ENCODE results near the gene FBXO48.
"Not testable (repeated sequence)": the region's sequence is repeated elsewhere in the genome, so short reads cannot be mapped to it uniquely, and the experiment has no call there.

FBXO48 gene

DNA sequence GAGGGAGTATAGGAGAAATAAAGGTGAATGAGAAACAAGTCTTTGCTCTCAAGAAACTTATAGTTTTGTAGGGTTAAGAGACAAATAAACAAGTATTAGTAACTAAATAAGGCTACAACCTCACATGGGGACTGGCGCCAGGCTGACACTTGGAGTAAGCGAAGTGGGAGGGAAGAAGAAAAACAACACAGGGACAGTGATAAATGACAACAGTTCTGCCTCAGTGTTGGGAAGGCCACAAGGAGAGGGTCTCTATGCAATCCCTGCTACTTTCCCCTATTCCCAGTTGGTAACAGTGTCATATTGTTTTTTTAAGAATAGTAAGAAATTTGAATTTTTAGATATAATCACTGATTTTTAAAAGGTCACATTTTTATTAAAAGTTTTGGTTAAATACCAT, 4.3 kb upstream of the FBXO48 start:
- no peak for DNase-seq (ENCODE audit: low read depth)

DNA sequence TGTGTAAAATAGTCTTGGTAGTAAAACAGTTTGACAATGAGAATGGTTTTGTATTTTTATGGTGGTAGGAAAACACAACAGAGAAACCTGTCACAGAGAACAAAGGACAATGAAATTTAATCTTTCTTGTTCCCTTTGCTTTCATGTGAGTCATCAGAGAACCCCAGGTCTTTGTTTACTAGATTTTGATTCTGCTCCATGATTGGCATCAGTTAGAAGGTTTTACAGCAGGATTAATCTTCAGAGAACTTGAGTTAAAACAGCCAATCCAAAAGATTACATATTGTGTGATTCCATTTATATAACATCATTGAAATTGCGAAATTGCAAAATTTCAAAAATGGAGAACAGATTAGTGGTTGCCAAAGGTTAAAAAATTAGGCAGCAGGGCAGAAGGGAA, 2.8 kb upstream of the FBXO48 start:
- DNase-seq (ENCODE audit: low read depth), result no peak

DNA sequence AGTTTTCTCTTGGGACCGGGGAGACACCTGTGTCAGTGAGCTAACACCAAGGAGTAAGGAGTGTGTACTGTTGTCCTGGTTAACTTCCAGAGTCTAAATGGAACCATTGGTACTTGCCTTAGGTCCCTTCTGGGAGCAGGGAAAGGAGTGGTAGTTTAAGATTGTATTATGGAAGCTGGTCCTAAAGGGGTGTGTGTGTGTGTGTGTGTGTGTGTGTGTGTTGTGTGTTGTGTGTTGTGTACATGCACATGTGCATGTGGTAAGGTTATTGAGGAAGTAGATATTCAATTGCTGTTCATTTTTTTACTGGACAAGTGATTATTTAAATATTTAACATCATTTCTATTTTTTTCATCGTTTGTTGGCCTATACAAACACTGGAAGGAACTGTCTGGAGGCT, 1.7 kb upstream of the FBXO48 start:
- no peak for DNase-seq (ENCODE audit: low read depth)

DNA sequence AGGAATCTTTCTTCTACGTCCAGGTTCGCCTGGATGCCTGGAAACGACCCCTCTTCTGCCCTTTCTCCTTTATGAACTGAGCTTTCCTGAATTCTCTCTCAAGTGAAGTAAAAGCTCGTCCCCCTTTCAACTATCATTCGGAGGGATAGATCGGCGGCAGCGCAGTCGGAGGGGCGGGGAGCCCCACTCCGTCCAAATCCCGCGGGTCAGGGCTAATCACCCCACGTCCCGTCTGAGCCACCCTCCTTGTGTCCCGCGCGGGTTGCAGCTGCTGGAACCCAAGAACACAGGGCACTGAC, 367 bp downstream of the FBXO48 start:
- no peak for DNase-seq (ENCODE audit: low read depth)

DNA sequence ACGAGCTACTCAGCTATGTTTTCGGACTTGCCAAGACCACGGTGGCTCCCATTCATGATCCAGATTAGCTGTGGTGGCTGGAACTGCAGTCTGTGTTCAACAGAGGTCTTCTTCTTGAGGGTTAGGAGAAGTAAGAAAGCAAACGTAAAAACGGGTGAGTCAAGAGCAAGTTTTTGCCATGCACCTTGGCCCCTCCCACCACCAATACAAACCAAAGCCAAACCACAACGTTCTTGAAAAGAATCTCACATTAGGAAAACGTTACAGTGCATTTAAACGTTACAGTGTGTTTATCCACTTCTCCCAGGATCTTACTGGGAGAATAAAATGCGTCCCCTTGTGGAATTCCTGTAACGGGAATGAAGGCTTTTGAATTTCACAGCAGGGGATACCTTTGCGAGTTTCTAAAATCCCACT, 725 bp downstream of the FBXO48 start:
- DNase-seq (ENCODE audit: low read depth), result peak; percentile 65

DNA sequence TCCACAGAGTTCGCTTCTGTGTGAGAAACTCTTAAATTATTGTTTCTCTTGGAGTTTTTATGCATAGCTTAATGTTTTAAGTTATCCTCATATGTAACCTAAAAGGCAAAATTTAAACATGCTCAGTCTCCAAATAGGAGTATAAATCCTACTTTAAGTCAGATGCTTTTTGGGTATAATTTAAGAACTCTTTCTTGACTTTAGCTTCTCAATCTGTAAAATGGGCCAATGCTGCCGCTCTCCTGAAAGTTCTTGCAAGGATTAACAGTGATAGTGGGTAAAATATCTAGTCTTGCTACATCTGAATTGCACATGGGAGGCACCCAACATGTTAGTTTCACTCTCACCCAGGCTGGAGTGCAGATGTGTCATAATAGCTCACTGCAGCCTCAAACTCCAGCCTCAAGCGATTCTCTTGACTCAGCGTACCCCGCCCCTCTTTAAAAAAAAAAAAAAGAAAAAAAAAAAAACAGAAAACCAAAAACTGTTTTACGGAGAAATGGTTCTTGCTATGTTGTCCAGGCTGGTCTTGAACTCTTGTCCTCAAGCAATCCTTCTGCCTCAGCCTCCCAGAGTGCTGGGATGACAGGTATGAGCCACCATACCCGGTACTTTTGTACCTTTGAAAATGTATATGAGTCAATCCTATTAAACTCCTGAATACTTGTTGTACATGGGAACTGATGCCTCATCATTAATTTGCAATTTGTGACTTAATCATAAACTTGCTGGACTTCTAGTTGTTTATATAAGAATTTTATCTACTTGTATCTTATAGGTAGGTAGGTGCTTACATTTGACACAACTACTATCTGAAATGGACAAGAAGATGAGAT, 1.8 kb downstream of the FBXO48 start:
- peak; percentile 53 for DNase-seq (ENCODE audit: low read depth)

DNA sequence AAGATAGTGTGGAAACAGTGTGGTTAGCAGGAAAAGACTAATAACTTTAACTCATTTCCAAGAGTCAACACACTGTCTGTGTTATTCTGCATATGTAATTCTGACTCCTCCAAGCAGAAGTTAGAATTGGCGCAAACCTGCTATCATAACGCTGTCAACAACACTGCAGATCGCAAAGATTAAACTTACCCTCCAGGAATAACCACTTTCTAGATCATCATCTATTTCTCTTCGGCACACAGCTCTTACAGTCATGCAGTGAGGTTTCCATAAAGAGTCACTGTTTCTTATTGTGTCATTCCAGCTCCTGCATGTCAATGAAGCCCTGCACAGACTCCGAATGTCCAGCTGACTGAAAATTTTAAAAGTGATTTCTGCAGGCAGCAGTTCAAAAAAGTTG, 2.4 kb downstream of the FBXO48 start:
- no peak for DNase-seq (ENCODE audit: low read depth)

DNA sequence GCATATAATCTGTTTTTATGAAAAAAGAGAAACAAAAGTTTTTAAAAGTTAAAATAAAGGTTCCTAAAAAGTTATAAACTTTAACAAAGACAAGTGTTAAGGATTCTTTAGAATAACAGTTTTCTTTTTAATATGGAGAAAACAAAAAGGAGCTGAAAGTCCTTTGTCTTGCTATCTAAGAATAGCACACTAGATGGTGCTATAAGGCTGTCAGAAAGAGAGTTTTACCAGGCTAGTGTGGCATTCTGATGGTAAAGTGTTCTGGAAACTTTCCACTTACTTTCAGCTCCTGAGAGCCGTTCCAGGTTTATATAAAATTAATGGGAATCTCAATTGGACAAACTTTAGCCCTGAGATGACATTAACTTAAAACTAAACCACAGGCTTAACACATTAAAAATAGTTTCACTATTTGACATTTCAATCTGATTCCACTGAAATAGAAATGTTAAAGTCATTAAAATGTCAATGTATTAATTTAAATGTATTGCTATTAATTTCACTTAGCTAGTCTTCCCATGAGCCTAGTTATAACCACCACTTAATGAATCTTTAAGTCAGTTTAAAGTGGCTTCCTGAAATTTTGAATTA, 3.7 kb downstream of the FBXO48 start:
- DNase-seq (ENCODE audit: low read depth), result peak; percentile 67

DNA sequence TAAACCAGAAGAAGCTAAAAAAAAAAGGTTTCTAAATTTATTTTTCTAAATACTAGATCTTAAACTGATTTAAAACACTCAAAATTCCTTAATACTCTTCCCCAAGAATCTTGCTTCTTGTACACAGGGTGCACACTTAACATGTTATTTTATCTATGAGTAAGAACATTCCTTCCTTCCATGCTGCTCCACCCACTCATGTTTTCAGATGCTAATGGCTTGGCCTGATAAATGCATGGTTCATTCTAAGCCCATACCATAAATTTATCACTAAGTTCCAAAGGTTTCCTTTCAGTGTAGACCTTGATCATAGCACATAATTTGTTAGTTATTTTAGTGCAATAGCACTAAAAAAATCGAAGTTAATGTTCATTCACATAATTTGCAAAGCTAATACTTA, 8.1 kb downstream of the FBXO48 start:
- DNase-seq (ENCODE audit: low read depth), result peak; percentile 72

DNA sequence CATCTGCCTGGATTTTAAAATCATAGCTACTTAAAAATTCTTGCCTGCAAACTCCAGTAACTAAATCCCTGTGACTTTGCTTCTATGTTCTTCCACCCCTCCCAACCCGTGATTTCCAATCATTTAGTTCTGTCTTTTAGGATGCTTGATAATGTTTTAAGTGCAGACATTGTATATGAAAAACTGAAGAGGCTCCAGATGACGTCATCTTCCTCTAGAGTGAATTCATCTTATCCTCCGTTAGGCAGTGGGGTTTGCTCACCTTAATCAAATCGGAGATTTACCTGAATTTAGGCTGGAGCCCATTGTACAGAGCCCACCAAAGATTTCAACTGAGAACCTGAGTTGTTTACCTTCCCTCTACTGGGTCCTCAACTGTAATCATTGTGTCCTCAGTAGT, 10.9 kb downstream of the FBXO48 start:
- no peak for DNase-seq (ENCODE audit: low read depth)

DNA sequence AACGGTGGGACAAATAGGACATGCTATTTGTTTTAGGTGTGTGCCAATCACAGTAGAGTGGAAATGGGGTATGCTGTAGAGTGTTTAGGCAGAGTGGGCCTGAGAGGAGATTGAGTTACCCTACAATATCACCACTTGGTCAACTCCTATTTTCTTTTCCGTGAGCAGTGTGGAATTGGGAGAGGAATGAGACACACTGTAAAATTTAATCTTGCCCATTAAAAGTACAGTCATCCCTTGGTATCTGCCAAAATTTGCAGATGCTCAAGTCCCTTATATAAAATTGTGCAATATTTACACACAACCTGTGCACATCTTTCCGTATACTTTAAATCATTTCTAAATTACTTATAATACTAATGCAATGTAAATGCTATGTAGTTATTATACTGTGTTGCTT, 12.4 kb downstream of the FBXO48 start:
- no peak for DNase-seq (ENCODE audit: low read depth)

DNA sequence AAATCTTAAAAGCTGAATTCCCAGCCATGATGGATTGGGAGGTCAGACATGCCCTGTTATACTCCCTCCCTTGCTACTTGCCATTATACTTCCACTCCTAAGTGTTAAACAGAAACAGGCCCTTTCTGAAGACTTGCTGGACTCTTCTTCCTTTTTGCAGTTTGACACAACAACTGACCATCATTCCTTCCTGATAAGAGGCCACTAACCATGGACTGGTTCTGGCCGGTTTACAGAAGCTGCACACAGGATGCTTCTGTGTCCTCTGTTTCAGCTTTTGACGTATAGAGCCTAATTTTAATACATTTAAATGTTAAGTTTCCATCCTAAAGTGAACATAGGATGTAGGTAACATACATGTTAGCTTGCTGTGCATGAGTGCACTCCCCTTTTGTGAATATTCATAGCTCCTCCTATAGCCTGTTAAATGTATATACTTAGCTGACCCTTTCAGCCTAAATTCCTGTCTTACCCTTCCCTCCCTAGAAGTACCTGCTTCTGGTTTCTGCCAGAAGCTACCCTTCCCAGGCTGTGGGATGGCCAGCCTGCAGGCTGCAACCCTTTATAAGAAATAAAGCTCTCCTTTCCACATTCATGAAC, 13.2 kb downstream of the FBXO48 start:
- no peak for DNase-seq (ENCODE audit: low read depth)

DNA sequence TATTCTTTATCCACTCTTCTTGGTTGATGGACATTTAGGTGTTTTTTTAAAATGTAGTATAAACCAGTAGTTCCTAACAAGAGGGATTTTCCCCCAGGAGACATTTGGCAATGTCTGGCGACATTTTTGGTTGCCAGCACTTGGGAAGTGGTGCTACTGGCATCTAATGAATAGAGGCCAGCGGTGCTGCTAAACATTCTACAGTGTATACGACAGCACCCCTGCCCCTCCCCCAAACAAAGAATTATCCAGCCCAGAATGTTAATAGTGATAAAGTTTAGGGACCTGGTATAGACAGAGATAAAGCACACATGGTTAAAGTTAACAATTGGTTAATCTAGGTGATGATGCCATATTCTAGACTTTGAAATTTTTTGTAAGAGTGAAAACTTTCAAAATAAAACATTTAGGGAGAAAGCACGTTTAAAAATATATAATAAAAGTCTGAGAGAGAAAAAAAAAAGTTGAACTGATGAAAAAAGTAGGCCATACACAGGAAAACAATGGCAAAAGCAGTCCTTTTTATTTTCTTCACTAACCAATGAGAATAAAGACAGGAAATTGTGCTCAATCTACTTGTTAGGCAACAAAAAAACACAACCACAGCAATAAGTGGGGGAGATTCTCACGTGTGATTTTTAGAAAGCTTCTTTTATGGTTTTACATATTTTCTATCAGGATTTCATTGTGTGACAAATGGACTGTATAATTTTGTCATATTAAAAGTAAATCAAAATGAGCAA, 14.8 kb downstream of the FBXO48 start:
- DNase-seq (ENCODE audit: low read depth), result no peak

DNA sequence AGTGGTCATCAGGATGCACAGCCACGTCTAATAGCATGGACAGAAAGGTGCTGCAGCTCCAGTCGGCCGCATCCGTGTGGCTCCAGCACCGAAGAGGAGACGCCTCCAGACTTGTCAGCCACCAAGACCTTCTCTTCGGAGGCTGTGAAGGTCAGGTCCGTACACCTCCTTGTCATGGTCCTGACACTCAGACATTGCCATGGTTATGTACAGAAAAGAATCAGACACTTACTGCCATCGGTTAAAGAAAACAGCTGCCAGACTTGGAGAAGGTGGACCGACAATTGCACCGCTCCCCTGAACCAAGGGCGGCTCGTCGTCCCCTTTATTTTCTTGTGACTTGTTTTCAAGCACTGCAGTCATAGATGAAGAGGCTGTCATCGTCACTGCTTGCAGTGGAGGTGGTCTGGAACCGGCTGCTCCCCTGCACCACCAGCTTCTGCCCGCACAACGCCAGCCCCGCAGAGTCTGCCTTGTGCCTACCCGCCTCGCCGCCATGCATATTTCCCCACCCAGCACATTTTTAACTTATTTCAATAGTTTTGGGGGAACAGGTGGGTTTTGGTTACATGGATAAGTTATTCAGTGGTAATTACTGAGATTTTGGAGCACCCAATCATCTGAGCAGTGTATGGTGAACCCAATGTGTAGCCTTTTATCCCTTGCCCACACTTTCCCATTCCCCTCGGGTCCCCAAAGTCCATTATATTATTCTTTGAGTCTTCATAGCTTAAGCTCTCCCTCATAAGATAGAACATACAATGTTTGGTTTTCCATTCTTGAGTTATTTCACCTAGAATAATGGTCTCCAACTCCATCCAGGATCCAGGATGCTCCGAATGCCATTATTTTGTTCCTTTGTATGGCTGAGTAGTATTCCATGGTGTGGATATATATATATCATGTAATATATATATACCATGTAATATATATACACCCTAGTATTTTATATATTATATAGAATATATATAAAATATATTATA, 18.1 kb downstream of the FBXO48 start:
- no peak for DNase-seq (ENCODE audit: low read depth)

DNA sequence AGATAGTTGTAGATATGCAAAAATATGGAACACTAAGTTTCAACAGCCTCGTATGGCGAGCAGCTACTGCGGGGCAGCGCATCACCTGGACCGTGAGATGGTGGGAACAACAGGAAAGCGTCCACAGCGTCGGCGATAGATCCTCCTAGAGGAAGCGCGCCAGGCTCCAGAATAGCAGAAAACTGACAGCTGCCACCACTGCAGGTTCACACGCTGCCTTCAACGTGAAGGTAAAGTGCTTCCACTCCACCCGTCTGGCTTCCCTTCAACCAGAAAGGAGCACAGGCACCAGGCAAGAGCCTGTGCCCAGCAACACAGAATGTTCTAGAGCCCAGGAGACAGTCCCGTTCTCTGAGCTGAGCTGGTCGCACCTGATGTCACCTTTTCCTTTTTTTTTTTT, 20.0 kb downstream of the FBXO48 start:
- no peak for DNase-seq (ENCODE audit: low read depth)

DNA sequence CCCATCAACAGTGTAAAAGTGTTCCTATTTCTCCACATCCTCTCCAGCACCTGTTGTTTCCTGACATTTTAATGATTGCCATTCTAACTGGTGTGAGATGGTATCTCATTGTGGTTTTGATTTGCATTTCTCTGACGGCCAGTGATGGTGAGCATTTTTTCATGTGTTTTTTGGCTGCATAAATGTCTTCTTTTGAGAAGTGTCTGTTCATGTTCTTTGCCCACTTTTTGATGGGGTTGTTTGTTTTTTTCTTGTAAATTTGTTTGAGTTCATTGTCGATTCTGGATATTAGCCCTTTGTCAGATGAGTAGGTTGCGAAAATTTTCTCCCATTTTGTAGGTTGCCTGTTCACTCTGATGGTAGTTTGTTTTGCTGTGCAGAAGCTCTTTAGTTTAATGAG, 20.7 kb downstream of the FBXO48 start:
- not testable (repeated sequence) for DNase-seq (ENCODE audit: low read depth)

DNA sequence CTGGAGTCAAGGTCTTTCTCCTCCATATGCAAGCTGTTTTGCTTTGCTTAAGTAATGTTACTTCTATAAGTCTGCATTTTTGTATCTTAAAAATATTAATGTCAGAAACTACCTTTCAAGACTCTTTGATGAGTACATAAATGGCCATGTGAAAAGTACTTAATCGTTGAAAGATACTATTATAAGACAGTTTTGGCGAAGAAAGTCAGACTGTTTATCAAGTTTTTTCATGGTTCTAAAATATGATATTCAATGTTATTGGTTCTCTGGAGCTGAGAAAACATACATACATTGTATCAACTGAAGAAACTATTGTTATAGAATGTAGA, 25.1 kb downstream of the FBXO48 start:
- DNase-seq (ENCODE audit: low read depth), result no peak

DNA sequence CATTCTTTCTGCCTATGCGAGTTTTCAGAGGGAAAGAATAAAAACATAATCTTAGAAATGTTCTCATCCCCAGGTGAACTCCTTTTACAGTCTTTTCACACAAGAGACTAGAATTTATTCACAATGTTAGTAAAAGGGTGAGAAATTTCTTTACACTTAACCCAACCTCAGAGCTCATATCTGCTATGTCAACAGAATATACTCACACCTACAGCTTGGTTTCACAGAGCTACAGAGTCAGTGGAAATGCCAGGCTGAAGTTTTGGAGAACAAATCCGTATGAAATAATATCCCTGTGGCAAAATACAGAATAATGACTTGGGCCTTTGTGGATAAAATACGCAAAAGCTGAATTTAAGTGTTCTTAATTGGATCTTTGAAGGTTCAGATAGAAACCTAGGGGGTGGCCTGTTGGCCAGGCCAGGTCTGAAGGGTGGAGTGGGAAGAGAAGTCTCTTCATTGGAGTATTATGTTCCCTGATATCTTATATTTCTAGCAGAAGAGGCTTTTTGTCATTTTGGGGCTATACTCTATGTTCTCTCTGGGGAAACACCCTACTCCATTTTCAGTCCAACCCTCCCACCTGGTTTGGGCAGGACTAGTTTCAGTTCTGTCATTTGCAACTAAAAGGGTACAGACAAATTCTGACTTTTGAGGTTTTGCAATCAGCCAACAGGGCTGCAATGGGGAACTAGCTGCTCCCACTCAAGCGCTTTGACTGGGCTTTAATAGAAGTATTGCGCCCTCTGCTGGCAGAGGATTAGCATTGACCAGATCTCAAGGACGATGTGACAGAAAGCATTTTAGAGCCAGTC, 25.7 kb downstream of the FBXO48 start:
- DNase-seq (ENCODE audit: low read depth), result peak; percentile 86

DNA sequence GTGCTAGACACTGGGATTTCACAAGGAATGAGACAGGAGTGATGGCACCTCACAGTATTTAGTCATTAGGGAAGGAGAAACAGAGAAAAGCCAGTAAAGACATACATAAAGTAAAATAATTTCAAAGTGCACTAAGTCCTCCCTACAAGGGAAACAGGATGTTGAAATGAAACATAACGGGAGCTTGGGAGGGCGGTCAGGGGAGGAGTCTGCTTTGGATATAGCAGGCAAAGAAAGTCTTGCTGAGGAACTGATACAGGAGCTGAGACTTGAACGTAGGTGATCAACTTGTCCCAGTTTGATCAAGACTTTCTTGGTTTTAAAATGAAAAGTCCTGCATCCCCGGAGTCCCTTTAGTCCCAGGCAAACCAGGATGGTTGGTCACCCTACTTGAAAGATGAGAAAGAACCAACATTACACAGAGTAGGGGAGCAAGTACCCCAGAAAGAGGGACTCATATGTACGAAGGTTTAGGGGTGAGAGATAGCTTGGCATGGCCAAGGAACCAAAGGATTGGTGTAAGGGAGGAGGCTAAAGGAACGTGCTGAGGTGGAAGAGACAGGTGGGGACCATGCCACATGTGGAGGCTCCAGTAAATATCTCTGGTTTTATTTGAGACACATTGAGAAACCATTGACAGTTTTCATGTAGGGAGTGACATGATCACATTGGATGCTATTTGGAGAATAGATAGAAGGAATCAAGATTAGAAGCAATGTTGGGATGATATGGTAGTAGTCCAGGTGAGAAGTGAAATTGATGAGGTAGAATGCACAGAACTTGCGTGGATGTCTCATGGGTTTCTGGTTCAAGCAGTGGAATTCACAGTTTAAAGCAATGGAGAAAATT, 28.4 kb downstream of the FBXO48 start:
- DNase-seq (ENCODE audit: low read depth), result peak; percentile 28

DNA sequence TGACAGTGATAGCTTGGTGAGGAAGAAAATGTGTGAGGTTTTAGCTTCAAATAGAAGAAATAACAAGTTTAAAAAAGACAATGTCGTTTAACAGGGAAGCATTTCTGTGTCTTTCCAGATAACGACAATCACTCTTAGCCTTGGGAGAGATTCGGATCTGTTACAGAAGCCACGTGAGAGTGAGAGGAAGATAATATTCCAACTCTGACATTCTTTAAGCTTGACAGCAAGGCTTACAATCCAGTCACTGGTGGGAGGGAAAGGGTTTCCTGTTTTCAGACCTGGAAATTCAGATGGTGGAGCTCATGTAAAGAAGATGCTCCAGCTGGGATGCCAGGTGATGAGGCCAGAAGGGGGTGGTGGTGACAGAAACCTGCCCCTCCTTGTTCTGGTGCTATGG, 30.8 kb downstream of the FBXO48 start:
- peak; percentile 38 for DNase-seq (ENCODE audit: low read depth)

All from EH (cell line).